Large intestine (tissue), 3 donors: ENCODE results near the gene PDZD2. TPM values are rescaled to one million over a fixed set of nuclear protein-coding genes. Genes with fewer than 3 reads are reported as not detected.

Source experiments
- DNase-seq, 2 donors: peaks; one replicate each; pipeline versions ENCODE4 v3.0.0 to v3.0.0-alpha.2; 2013
- H3K27ac ChIP-seq: one replicate; pipeline ENCODE4 v1.5.1; 2013; ENCODE audit warnings: low read length
- H3K27me3 ChIP-seq: 2 replicates; pipeline ENCODE4 v1.6.1; 2013; ENCODE audit warnings: low read length; ENCODE audit not compliant: control insufficient read depth, insufficient read depth
- H3K36me3 ChIP-seq: 2 replicates; pipeline ENCODE4 v1.6.1; 2013; ENCODE audit warnings: low read length; ENCODE audit not compliant: control insufficient read depth, insufficient read depth
- H3K4me1 ChIP-seq: one replicate; pipeline ENCODE4 v1.6.1; 2013; ENCODE audit warnings: low read length; ENCODE audit not compliant: control insufficient read depth, insufficient read depth
- H3K4me3 ChIP-seq: one replicate; pipeline ENCODE4 v1.5.1; 2013; ENCODE audit warnings: low read length
- H3K9me3 ChIP-seq: one replicate; pipeline ENCODE4 v1.6.1; 2013; ENCODE audit warnings: mild to moderate bottlenecking, low read depth, low read length, moderate library complexity; ENCODE audit not compliant: control insufficient read depth
- WGBS: methylation state at CpG from one replicate; pipeline ENCODE4 v1.1.5; 2013; ENCODE audit warnings: low lambda C conversion rate; ENCODE audit not compliant: insufficient coverage; 5-methylcytosine and 5-hydroxymethylcytosine counted together
- polyA plus RNA-seq: library from polyadenylated mRNA; unstranded; fragments of 120-200 nt; gene quantifications from one replicate; pipeline ENCODE4 v1.2.1, GENCODE V29; 2013

Gene PDZD2
- polyA plus RNA-seq, 1 donor = 4.7 TPM

DNA sequence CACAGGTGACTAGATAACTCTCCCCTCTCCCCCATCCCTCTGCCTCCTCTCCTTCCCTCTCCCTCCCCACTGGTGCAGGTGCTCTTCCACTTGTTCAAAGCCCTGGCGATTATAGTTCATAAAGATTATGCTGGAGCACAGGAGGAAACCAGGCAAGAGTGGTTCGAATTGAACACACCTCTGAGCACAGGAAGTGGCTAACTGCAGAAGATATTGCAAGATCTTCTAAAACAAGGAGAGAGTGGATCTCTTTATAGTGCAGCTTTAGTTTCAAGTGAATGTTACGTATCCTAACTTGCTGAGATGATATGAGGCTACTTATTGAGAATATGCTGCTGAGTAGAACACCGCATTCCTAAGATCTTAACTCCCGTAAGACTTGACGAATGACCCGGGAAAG is 356.8 kb downstream of the PDZD2 start:
- Histone ChIP-seq H3K4me3 (no peak overlapping the region), H3K36me3 (no peaks in the 10 kb centered on the region), H3K27me3 (no peaks in the 10 kb centered on the region), H3K27ac (no peak overlapping the region), H3K9me3 (no peaks in the 10 kb centered on the region), H3K4me1 (no peaks in the 10 kb centered on the region)
- WGBS = 100% methylated on average over 1 of the region's 7 CpGs
- no peak for DNase-seq

DNA sequence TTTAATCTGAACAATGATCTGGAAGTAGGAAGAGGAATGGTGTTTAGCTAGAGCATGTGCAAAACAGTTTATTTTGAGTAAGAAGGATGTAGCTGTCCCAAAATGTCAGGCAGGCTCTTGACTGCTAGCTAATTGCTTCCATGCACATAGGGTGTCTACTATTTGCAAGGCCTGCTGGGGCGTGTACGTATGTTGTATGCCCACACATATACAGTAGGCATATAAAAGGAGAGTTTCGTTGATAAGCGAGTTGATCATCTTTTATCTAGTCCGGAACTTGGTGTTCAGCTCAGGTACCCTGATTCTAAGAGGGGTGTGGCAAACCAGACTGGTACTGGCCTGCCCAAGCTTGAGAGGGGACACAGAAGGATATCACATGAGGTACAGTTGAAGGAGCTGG is 358.0 kb downstream of the PDZD2 start:
- H3K9me3 ChIP-seq = no peaks in the 10 kb centered on the region
- WGBS = 100% methylated on average over 1 of the region's 5 CpGs
- DNase-seq = no peak
- H3K36me3 ChIP-seq = no peaks in the 10 kb centered on the region
- H3K4me3 ChIP-seq = no peak overlapping the region
- H3K27me3 ChIP-seq = no peaks in the 10 kb centered on the region
- H3K4me1 ChIP-seq = no peaks in the 10 kb centered on the region
- no peak overlapping the region for H3K27ac ChIP-seq

DNA sequence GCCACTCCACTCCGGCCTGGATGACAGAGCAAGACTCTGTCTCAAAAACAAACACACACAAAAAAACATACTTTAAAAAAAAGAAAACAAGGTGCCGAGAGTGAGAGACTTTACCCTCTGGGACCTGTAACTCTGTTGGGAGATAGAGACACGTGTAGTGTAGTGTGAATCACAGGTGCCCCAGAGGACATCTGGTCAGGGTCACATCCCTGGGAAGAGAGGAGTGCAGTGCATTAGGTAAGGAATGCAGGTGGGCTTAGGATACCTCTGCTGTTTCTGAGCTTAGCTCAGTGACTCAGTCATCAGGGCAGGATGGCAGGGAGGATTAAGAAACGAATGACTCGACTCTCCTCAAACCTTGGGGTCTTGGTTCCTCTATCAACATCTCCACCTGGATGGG is 360.5 kb downstream of the PDZD2 start:
- H3K4me3 ChIP-seq = no peak overlapping the region
- DNase-seq = no peak
- no peaks in the 10 kb centered on the region for H3K27me3 ChIP-seq
- H3K36me3 ChIP-seq = no peaks in the 10 kb centered on the region
- H3K4me1 ChIP-seq = no peaks in the 10 kb centered on the region
- H3K9me3 ChIP-seq = peaks cover 7% of the 10 kb centered on the region
- no CpG with 5 or more reads among the region's 5 CpGs for WGBS
- H3K27ac ChIP-seq = no peak overlapping the region

DNA sequence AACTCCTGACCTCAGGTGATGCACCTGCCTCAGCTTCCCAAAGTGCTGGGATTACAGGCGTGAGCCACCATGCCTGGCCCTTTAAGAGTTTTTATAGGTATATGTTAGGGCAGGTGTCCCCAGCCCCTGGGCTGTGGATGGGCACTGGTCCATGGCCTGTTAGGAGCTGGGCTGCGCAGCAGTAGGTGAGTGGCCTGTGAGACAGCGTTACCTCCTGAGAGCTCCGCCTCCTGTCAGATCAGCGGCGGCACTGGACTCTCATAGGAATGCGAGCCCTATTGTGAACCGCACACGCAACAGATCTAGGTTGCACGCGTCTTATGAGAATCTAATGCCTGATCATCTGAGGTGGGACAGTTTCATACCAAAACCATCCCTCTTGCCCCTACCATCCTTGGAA is 361.8 kb downstream of the PDZD2 start:
- Histone ChIP-seq H3K27me3 (no peaks in the 10 kb centered on the region), H3K9me3 (peaks cover 7% of the 10 kb centered on the region), H3K36me3 (no peaks in the 10 kb centered on the region), H3K4me3 (no peak overlapping the region), H3K4me1 (no peaks in the 10 kb centered on the region), H3K27ac (no peak overlapping the region)
- DNase-seq = no peak
- WGBS = no CpG with 5 or more reads among the region's 11 CpGs

DNA sequence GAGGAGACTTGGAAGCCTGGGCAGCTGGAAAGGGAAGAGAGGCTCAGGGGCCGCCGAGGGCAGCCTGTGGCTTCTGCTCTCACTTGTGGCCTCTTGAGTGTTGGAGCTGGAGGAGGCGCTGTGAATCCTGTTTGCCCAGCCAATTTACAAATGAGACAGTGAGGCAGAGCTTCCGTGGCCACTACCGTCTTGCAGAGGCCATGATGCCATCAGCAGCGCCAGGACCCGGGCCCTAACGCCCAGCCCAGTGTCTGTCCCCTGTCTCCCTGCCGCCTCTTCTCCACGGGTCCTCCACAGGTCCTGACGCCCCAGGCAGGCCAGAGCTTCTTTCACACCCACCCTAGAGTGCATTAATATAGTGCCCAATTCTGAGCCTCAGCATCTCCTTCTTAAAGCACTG is 362.4 kb downstream of the PDZD2 start:
- no peak overlapping the region for H3K4me3 ChIP-seq
- 80% methylated on average over 1 of the region's 11 CpGs for WGBS
- H3K27me3 ChIP-seq = no peaks in the 10 kb centered on the region
- no peak for DNase-seq
- no peak overlapping the region for H3K27ac ChIP-seq
- H3K36me3 ChIP-seq = no peaks in the 10 kb centered on the region
- H3K9me3 ChIP-seq = peaks cover 7% of the 10 kb centered on the region
- no peaks in the 10 kb centered on the region for H3K4me1 ChIP-seq

DNA sequence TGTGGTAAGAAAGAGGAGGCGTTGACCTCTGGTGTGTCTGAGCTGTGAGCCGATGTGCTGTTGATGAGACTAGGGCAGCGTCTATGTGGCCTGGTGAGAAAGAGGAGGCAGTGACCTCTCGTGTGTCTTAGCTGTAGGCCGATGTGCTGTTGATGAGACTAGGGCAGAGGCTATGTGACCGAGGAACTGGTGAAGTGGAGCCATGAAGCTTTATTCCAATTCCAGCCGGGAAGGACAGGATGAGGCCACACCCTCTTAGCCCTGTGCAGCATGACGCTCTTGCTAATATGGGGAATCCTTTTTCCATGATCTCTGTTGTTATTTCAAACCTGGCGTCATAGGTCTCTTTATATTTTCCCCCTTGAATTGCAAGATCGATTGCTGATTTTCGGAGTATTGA is 362.8 kb downstream of the PDZD2 start:
- no peak overlapping the region for H3K27ac ChIP-seq
- no peak overlapping the region for H3K4me3 ChIP-seq
- DNase-seq = no peak
- no peaks in the 10 kb centered on the region for H3K36me3 ChIP-seq
- H3K9me3 ChIP-seq = peaks cover 7% of the 10 kb centered on the region
- 100% methylated on average over 3 of the region's 11 CpGs for WGBS
- H3K27me3 ChIP-seq = no peaks in the 10 kb centered on the region
- H3K4me1 ChIP-seq = no peaks in the 10 kb centered on the region

DNA sequence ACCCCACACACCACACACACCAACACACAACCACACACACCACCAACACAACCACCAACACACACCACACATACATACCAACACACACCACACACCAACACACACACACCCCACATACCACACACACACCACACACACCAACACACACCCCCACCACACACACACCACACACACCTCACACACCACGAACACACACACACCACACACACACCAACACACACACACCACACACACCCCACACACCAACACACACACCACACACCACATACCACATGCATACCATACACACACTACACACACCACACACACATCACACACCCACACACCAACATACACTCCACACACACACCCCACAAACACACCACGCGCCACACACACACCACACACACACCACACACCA is 363.8 kb downstream of the PDZD2 start:
- no peak overlapping the region for H3K27ac ChIP-seq
- no peaks in the 10 kb centered on the region for H3K4me1 ChIP-seq
- no CpG with 5 or more reads among the region's 3 CpGs for WGBS
- H3K36me3 ChIP-seq = no peaks in the 10 kb centered on the region
- H3K4me3 ChIP-seq = no peak overlapping the region
- no peaks in the 10 kb centered on the region for H3K27me3 ChIP-seq
- no peak for DNase-seq
- H3K9me3 ChIP-seq = peaks cover 7% of the 10 kb centered on the region

DNA sequence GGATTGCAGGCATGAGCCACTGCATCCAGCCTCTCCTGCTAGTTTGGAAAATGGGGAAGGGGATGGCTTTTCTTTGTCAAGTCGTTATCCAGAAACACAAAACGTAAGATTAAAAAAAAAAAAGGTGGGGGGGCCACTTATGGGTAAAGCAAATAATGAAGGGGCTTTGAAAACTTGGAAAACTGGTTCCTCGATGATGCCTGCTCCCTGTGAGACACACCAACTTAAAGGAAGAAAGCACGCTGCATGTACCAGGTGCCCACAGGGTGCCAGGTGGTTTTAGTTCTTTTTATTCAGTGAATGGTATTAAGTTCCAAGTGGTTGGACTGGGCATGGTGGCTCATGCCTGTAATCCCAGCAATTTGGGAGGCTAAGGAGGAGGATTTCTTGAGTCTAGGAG is 365.1 kb downstream of the PDZD2 start:
- H3K36me3 ChIP-seq = no peaks in the 10 kb centered on the region
- no peak for DNase-seq
- no peaks in the 10 kb centered on the region for H3K4me1 ChIP-seq
- H3K4me3 ChIP-seq = no peak overlapping the region
- H3K9me3 ChIP-seq = peaks cover 7% of the 10 kb centered on the region
- no peaks in the 10 kb centered on the region for H3K27me3 ChIP-seq
- WGBS = no CpG with 5 or more reads among the region's 4 CpGs
- H3K27ac ChIP-seq = no peak overlapping the region

DNA sequence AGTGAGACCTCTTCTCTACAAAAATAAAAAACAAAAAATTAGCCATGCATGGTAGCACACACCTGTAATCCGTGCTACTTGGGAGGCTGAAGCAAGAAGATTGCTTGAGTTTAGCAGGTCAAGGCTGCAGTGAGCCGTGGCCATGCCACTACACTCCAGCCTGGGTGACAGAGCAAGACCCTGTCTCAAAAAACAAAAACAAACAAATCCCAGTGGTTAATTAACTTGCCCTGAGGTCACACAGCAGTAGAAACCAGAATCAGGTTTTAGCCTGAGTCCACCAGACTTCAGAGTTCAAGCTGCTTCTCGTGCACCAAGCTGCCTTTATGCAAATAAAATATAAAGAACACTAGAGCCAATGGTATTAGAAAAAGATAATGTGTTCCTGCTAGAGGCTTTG is 365.5 kb downstream of the PDZD2 start:
- WGBS = no CpG with 5 or more reads among the region's 3 CpGs
- peaks cover 7% of the 10 kb centered on the region for H3K9me3 ChIP-seq
- H3K27me3 ChIP-seq = no peaks in the 10 kb centered on the region
- no peak for DNase-seq
- H3K4me3 ChIP-seq = no peak overlapping the region
- no peak overlapping the region for H3K27ac ChIP-seq
- H3K36me3 ChIP-seq = no peaks in the 10 kb centered on the region
- no peaks in the 10 kb centered on the region for H3K4me1 ChIP-seq

DNA sequence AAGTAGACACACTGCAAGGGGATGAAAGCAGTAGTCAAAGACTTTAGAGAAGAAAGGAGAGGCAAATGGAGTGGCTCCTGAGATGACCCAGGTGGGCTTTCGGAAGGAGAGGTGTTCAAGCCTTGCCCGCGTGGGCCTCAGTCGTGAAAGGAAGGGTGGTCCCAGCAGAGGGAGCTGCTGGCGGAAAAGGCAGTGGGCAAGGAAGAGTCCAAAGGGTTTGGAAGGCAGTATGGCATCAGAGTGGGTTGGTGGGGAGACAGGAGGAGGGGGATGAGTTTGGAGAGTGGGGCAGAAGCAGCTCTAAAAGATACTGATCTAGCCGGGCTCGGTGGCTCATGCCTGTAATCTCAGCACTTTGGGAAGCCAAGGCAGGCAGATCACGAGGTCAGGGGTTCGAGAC is 369.8 kb downstream of the PDZD2 start:
- Histone ChIP-seq H3K27ac (no peak overlapping the region), H3K27me3 (no peaks in the 10 kb centered on the region), H3K36me3 (no peaks in the 10 kb centered on the region), H3K9me3 (no peaks in the 10 kb centered on the region), H3K4me1 (no peaks in the 10 kb centered on the region), H3K4me3 (no peak overlapping the region)
- 93% methylated on average over 6 of the region's 9 CpGs for WGBS
- DNase-seq = no peak

DNA sequence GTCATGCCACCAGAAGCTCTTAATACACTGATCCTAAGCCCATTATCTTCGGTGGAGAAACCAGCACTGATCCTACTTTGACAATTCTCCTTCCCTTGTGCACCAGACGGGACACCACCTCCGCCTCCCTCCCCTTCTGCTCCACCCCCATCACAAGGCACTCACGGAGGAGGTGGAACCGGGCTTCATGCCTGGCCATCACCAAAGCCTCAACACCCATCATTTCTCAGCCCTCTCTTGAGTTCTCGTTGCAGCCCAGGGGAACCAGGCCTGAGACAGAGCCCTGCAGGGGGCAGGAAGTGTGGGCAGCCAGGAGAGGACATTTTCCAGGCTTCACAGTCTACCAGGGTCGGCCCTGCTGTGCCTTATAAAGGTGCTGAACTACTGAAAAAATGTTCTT is 374.7 kb downstream of the PDZD2 start:
- no peak for DNase-seq
- Histone ChIP-seq H3K27me3 (no peaks in the 10 kb centered on the region), H3K4me1 (no peaks in the 10 kb centered on the region), H3K4me3 (no peak overlapping the region), H3K27ac (no peak overlapping the region), H3K9me3 (no peaks in the 10 kb centered on the region), H3K36me3 (no peaks in the 10 kb centered on the region)
- 33% methylated on average over 1 of the region's 7 CpGs for WGBS
